ENCODE data around the gene SLC39A11. TPM values are rescaled to one million over a fixed set of nuclear protein-coding genes. Genes with fewer than 3 reads are reported as not detected.

Gene SLC39A11
- polyA plus RNA-seq, 3 donors = 26.5 to 28.6 (median 26.7) TPM

- no peak for DNase-seq (ENCODE audit: extremely low read depth in 1 of 11, low read depth in 9 of 11, low spot score in 4 of 11)
Observed at GRCh38 chr17:72972263-72972951, 120.1 kb downstream of the SLC39A11 start.

GRCh38 chr17:72971226-72971880, 121.1 kb downstream of the SLC39A11 start:
- DNase-seq (ENCODE audit: extremely low read depth in 1 of 11, low read depth in 9 of 11, low spot score in 4 of 11) = peak in 1 of 11 donors; percentile 30

- no peak for DNase-seq (ENCODE audit: extremely low read depth in 1 of 11, low read depth in 9 of 11, low spot score in 4 of 11)
Observed at GRCh38 chr17:72970797-72971196, 121.7 kb downstream of the SLC39A11 start.

- no peak for DNase-seq (ENCODE audit: extremely low read depth in 1 of 11, low read depth in 9 of 11, low spot score in 4 of 11)
Observed at GRCh38 chr17:72970246-72970645, 122.2 kb downstream of the SLC39A11 start.

GRCh38 chr17:72969293-72969906, 123.1 kb downstream of the SLC39A11 start:
- DNase-seq (ENCODE audit: extremely low read depth in 1 of 11, low read depth in 9 of 11, low spot score in 4 of 11) = no peak

GRCh38 chr17:72968798-72969197, 123.7 kb downstream of the SLC39A11 start:
- DNase-seq (ENCODE audit: extremely low read depth in 1 of 11, low read depth in 9 of 11, low spot score in 4 of 11) = no peak

GRCh38 chr17:72967977-72968585, 124.4 kb downstream of the SLC39A11 start:
- no peak for DNase-seq (ENCODE audit: extremely low read depth in 1 of 11, low read depth in 9 of 11, low spot score in 4 of 11)

- DNase-seq (ENCODE audit: extremely low read depth in 1 of 11, low read depth in 9 of 11, low spot score in 4 of 11) = no peak
Observed at GRCh38 chr17:72967277-72967970, 125.1 kb downstream of the SLC39A11 start.

GRCh38 chr17:72962106-72962505, 130.4 kb downstream of the SLC39A11 start:
- DNase-seq (ENCODE audit: extremely low read depth in 1 of 11, low read depth in 9 of 11, low spot score in 4 of 11) = no peak

- DNase-seq (ENCODE audit: extremely low read depth in 1 of 11, low read depth in 9 of 11, low spot score in 4 of 11) = no peak
Observed at GRCh38 chr17:72955391-72956140, 136.9 kb downstream of the SLC39A11 start.

- DNase-seq (ENCODE audit: extremely low read depth in 1 of 11, low read depth in 9 of 11, low spot score in 4 of 11) = no peak
Observed at GRCh38 chr17:72954579-72954978, 137.9 kb downstream of the SLC39A11 start.

- no peak for DNase-seq (ENCODE audit: extremely low read depth in 1 of 11, low read depth in 9 of 11, low spot score in 4 of 11)
Observed at GRCh38 chr17:72953621-72954020, 138.9 kb downstream of the SLC39A11 start.

GRCh38 chr17:72952641-72953315, 139.7 kb downstream of the SLC39A11 start:
- DNase-seq (ENCODE audit: extremely low read depth in 1 of 11, low read depth in 9 of 11, low spot score in 4 of 11) = no peak

- DNase-seq (ENCODE audit: extremely low read depth in 1 of 11, low read depth in 9 of 11, low spot score in 4 of 11) = no peak
Observed at GRCh38 chr17:72952220-72952619, 140.3 kb downstream of the SLC39A11 start.

- DNase-seq (ENCODE audit: extremely low read depth in 1 of 11, low read depth in 9 of 11, low spot score in 4 of 11) = no peak
Observed at GRCh38 chr17:72950242-72950931, 142.1 kb downstream of the SLC39A11 start.

- DNase-seq (ENCODE audit: extremely low read depth in 1 of 11, low read depth in 9 of 11, low spot score in 4 of 11) = no peak
Observed at GRCh38 chr17:72948115-72948514, 144.4 kb downstream of the SLC39A11 start.

GRCh38 chr17:72947475-72947874, 145.0 kb downstream of the SLC39A11 start:
- DNase-seq (ENCODE audit: extremely low read depth in 1 of 11, low read depth in 9 of 11, low spot score in 4 of 11) = no peak

- no peak for DNase-seq (ENCODE audit: extremely low read depth in 1 of 11, low read depth in 9 of 11, low spot score in 4 of 11)
Observed at GRCh38 chr17:72946696-72947095, 145.8 kb downstream of the SLC39A11 start.

All from renal cortex interstitium (tissue), 11 donors.